WERI-Rb-1 (cell line): ENCODE data around the gene GZMM.

Experiments
- DNase-seq: peaks from one replicate; pipeline ENCODE4 v3.0.0-alpha.2; 2020
- H3K27ac ChIP-seq: fragments of 250-450 bp; sonication (Bioruptor Pico); 2 replicates; pipeline ENCODE4 v1.5.1; 2020; ENCODE audit warnings: mild to moderate bottlenecking, moderate library complexity
- H3K27me3 ChIP-seq: fragments of 250-450 bp; sonication (Bioruptor Pico); 2 replicates; pipeline ENCODE4 v1.5.1; 2021; ENCODE audit warnings: mild to moderate bottlenecking, low read depth, moderate library complexity; ENCODE audit not compliant: insufficient read depth, severe bottlenecking
- H3K36me3 ChIP-seq: fragments of 250-450 bp; sonication (Bioruptor Pico); 2 replicates; pipeline ENCODE4 v1.5.1; 2020; ENCODE audit warnings: mild to moderate bottlenecking, moderate library complexity
- H3K4me3 ChIP-seq: 2 replicates; pipeline ENCODE4 v1.5.1; 2011; ENCODE audit warnings: low read depth, mild to moderate bottlenecking, control low read depth, low read length
- H3K9me3 ChIP-seq: fragments of 250-450 bp; sonication (Bioruptor Pico); 2 replicates; pipeline ENCODE4 v1.5.1; 2021; ENCODE audit warnings: mild to moderate bottlenecking, moderate library complexity; ENCODE audit not compliant: severe bottlenecking
- TF ChIP-seq, protein P1 (sequence below): IDR thresholded peaks from 2 replicates; pipeline ENCODE4 v1.5.1; 2011; ENCODE audit warnings: low read depth, mild to moderate bottlenecking, control low read depth, inconsistent platforms, low read length

The GZMM gene

GRCh38 chr19:517721-518597, 25.9 kb upstream of the GZMM start:
- Histone ChIP-seq H3K9me3 (peaks cover 21% of the 10 kb centered on the region), H3K36me3 (no peaks in the 10 kb centered on the region; the same call in 1 of the 2 replicates), H3K27me3 (no peaks in the 10 kb centered on the region), H3K4me3 (no peak overlapping the region), H3K27ac (no peak overlapping the region)
- no peak for DNase-seq
- TF ChIP-seq, protein P1, sequence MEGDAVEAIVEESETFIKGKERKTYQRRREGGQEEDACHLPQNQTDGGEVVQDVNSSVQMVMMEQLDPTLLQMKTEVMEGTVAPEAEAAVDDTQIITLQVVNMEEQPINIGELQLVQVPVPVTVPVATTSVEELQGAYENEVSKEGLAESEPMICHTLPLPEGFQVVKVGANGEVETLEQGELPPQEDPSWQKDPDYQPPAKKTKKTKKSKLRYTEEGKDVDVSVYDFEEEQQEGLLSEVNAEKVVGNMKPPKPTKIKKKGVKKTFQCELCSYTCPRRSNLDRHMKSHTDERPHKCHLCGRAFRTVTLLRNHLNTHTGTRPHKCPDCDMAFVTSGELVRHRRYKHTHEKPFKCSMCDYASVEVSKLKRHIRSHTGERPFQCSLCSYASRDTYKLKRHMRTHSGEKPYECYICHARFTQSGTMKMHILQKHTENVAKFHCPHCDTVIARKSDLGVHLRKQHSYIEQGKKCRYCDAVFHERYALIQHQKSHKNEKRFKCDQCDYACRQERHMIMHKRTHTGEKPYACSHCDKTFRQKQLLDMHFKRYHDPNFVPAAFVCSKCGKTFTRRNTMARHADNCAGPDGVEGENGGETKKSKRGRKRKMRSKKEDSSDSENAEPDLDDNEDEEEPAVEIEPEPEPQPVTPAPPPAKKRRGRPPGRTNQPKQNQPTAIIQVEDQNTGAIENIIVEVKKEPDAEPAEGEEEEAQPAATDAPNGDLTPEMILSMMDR = no peak

DNA sequence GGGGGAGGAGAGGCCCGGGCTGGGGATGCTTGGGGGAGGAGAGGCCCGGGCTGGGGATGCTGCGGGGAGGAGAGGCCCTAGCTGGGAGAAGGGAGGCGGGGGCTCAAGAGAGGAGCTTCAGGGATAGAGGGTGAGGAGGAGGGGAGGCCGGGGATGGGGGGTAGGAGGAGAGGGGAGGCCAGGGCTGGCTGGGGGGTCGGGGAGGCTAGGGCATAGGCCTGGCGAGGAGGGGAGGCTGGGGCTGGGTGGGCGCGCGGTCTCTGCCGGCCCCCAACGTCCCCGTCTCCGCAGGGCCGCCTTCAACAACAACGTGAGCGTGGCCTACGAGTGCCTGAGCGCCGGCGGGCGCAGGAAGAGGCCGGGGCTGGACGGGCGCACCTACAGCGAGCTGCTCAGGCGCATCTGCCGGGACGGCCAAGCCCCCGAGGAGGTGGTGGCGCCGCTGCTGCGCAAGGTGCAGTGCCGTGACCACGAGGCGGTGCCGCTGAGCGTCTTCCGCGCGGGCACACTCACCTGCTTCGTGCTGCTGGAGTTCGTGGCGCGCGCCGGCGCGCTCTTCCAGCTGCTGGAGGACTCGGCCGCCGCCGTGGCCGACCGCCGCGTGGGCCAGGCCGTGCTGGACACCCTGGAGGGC, 25.1 kb upstream of the GZMM start:
- DNase-seq = no peak
- Histone ChIP-seq H3K27me3 (no peaks in the 10 kb centered on the region), H3K9me3 (peaks cover 21% of the 10 kb centered on the region), H3K4me3 (no peak overlapping the region), H3K36me3 (no peaks in the 10 kb centered on the region; the same call in 1 of the 2 replicates), H3K27ac (no peak overlapping the region)
- TF ChIP-seq, protein P1 = no peak

- Histone ChIP-seq H3K27me3 (no peaks in the 10 kb centered on the region), H3K27ac (no peak overlapping the region), H3K9me3 (peaks cover 21% of the 10 kb centered on the region), H3K36me3 (no peaks in the 10 kb centered on the region; the same call in 1 of the 2 replicates), H3K4me3 (no peak overlapping the region)
- no peak for DNase-seq
- TF ChIP-seq, protein P1 = no peak
Measured at GRCh38 chr19:519449-519865, 24.4 kb upstream of the GZMM start.

DNA sequence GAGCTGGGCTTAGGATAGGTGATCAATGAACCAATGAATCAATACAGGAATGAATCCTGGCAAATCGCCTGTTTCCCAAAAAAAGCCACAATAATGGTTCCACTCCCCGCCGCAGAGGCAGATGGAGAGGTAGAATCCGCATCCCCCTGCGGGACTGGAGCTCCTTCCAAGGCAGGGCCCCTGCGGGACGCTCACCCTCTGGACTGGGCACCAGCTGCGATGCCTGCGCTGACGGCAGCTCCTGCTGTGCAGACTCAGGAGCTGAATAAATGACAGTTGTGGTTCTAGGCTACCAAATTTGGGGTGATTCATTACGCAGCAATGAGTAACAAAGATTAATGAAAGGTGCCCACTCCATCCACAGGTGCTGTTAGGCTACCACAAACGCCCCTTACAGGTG, 21.1 kb upstream of the GZMM start:
- TF ChIP-seq, protein P1 = no peak
- peaks cover 21% of the 10 kb centered on the region for H3K9me3 ChIP-seq
- no peak for DNase-seq
- H3K4me3 ChIP-seq = no peak overlapping the region
- H3K27ac ChIP-seq = no peak overlapping the region
- H3K36me3 ChIP-seq = no peaks in the 10 kb centered on the region; the same call in 1 of the 2 replicates
- no peaks in the 10 kb centered on the region for H3K27me3 ChIP-seq

- TF ChIP-seq, protein P1 = no peak
- H3K36me3 ChIP-seq = no peaks in the 10 kb centered on the region; the same call in 1 of the 2 replicates
- DNase-seq = no peak
- no peaks in the 10 kb centered on the region for H3K27me3 ChIP-seq
- H3K9me3 ChIP-seq = peaks cover 21% of the 10 kb centered on the region
- H3K4me3 ChIP-seq = no peak overlapping the region
- no peak overlapping the region for H3K27ac ChIP-seq
Measured at GRCh38 chr19:524062-524674, 19.7 kb upstream of the GZMM start.
